Gastrocnemius medialis (tissue), 4 donors: Measurements from ENCODE around the gene GCGR.

Experiments used
- CTCF ChIP-seq, 5 experiments: fragments of 450-650 bp in 3 of 5; fragments of 200-600 bp in 2 of 5; sonication (generic) in 2 of 5; IDR thresholded peaks in 4 of 5; conservative IDR thresholded peaks in 1 of 5; 1 replicate in 4 of 5; 2 replicates in 1 of 5; pipeline ENCODE4 v1.5.1; 2016 to 2019; ENCODE audit warnings: antibody characterized with exemption in 5 of 5, mild to moderate bottlenecking in 3 of 5, moderate library complexity in 3 of 5
- POLR2A ChIP-seq, 2 donors: fragments of 450-650 bp; IDR thresholded peaks; one replicate each; pipeline ENCODE4 v1.6.1; 2017; ENCODE audit warnings: antibody characterized with exemption in 2 of 2, mild to moderate bottlenecking in 2 of 2, moderate library complexity in 2 of 2

GRCh38 chr17:81860756-81861568 lies 57.0 kb downstream of the GCGR start:
- TF ChIP-seq POLR2A (IDR thresholded peaks at IDR 0.05) = peak; percentile 97 to 99
- peak in 3 of 5 experiments; percentile 7 to 63 (median 55) for TF ChIP-seq CTCF (IDR thresholded peaks at IDR 0.05 in 4 of 5, conservative IDR thresholded peaks at IDR 0.05 in 1 of 5)
